ENCODE measurements around the gene MYO1H.

- TF ChIP-seq, protein P1, sequence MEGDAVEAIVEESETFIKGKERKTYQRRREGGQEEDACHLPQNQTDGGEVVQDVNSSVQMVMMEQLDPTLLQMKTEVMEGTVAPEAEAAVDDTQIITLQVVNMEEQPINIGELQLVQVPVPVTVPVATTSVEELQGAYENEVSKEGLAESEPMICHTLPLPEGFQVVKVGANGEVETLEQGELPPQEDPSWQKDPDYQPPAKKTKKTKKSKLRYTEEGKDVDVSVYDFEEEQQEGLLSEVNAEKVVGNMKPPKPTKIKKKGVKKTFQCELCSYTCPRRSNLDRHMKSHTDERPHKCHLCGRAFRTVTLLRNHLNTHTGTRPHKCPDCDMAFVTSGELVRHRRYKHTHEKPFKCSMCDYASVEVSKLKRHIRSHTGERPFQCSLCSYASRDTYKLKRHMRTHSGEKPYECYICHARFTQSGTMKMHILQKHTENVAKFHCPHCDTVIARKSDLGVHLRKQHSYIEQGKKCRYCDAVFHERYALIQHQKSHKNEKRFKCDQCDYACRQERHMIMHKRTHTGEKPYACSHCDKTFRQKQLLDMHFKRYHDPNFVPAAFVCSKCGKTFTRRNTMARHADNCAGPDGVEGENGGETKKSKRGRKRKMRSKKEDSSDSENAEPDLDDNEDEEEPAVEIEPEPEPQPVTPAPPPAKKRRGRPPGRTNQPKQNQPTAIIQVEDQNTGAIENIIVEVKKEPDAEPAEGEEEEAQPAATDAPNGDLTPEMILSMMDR (IDR thresholded peaks at IDR 0.05), result no peak
- no peak for TF ChIP-seq POLR2A (IDR thresholded peaks at IDR 0.05)
Measured at GRCh38 chr12:109435428-109436187, 87.9 kb downstream of the MYO1H start.

Data from uterus (tissue), 2 donors.